ENCODE measurements around the gene SPAG16. TPM values are rescaled to one million over a fixed set of nuclear protein-coding genes. Genes with fewer than 3 reads are reported as not detected.
"Not testable (repeated sequence)": the region's sequence is repeated elsewhere in the genome, so short reads cannot be mapped to it uniquely, and the experiment has no call there.

SPAG16 gene
- total RNA-seq, 3 donors from 2014 or later = 5.4 to 5.7 (median 5.5) TPM

- H3K4me3 Mint-ChIP-seq = no peak overlapping the region
- no peaks in the 10 kb centered on the region for H3K36me3 Mint-ChIP-seq (ENCODE audit: insufficient read depth)
- H3K27me3 Mint-ChIP-seq (ENCODE audit: low read depth) = peaks cover 1% of the 10 kb centered on the region
- H3K9me3 Mint-ChIP-seq = no peaks in the 10 kb centered on the region
- no peaks in the 10 kb centered on the region for H3K4me1 Mint-ChIP-seq (ENCODE audit: low read depth)
- ATAC-seq = no peak
- DNase-seq = no peak
Measured at GRCh38 chr2:213696442-213696841, 412.2 kb downstream of the SPAG16 start.

- not testable (repeated sequence) for H3K4me1 Mint-ChIP-seq (ENCODE audit: low read depth); H3K36me3 Mint-ChIP-seq (ENCODE audit: insufficient read depth); H3K4me3 Mint-ChIP-seq; H3K27me3 Mint-ChIP-seq (ENCODE audit: low read depth); H3K9me3 Mint-ChIP-seq; DNase-seq; ATAC-seq
Measured at GRCh38 chr2:213701365-213701764, 417.1 kb downstream of the SPAG16 start.

GRCh38 chr2:213703406-213704098, 419.3 kb downstream of the SPAG16 start:
- H3K27me3 Mint-ChIP-seq (ENCODE audit: low read depth) = peaks cover 1% of the 10 kb centered on the region
- DNase-seq (no peak), ATAC-seq (no peak)
- H3K4me1 Mint-ChIP-seq (ENCODE audit: low read depth) = no peaks in the 10 kb centered on the region
- H3K4me3 Mint-ChIP-seq = no peak overlapping the region
- no peaks in the 10 kb centered on the region for H3K36me3 Mint-ChIP-seq (ENCODE audit: insufficient read depth)
- H3K9me3 Mint-ChIP-seq = peaks cover 5% of the 10 kb centered on the region

- Mint-ChIP-seq H3K9me3 (no peaks in the 10 kb centered on the region), H3K36me3 (ENCODE audit: insufficient read depth) (no peaks in the 10 kb centered on the region)
- ATAC-seq = no peak
Measured at GRCh38 chr2:213710164-213710563, 425.9 kb downstream of the SPAG16 start.

GRCh38 chr2:213718411-213718810, 434.1 kb downstream of the SPAG16 start:
- H3K9me3 Mint-ChIP-seq; H3K36me3 Mint-ChIP-seq (ENCODE audit: insufficient read depth); DNase-seq; ATAC-seq; H3K27me3 Mint-ChIP-seq (ENCODE audit: low read depth); H3K4me3 Mint-ChIP-seq; H3K4me1 Mint-ChIP-seq (ENCODE audit: low read depth): not testable (repeated sequence)

More at GRCh38 chr2:213710164-213710563, 425.9 kb downstream of the SPAG16 start:
- H3K4me1 Mint-ChIP-seq (ENCODE audit: low read depth) = no peaks in the 10 kb centered on the region
- no peak overlapping the region for H3K4me3 Mint-ChIP-seq
- DNase-seq = no peak
- no peaks in the 10 kb centered on the region for H3K27me3 Mint-ChIP-seq (ENCODE audit: low read depth)

- H3K9me3 Mint-ChIP-seq = peaks cover 3% of the 10 kb centered on the region
- no peaks in the 10 kb centered on the region for H3K36me3 Mint-ChIP-seq (ENCODE audit: insufficient read depth)
- ATAC-seq = no peak
- H3K4me1 Mint-ChIP-seq (ENCODE audit: low read depth) = no peaks in the 10 kb centered on the region
- H3K27me3 Mint-ChIP-seq (ENCODE audit: low read depth) = no peaks in the 10 kb centered on the region
- H3K4me3 Mint-ChIP-seq = no peak overlapping the region
- DNase-seq = no peak
Measured at GRCh38 chr2:213722565-213722964, 438.3 kb downstream of the SPAG16 start.

- H3K4me1 Mint-ChIP-seq (ENCODE audit: low read depth) = no peaks in the 10 kb centered on the region
- H3K4me3 Mint-ChIP-seq = no peak overlapping the region
- no peaks in the 10 kb centered on the region for H3K27me3 Mint-ChIP-seq (ENCODE audit: low read depth)
- no peak for DNase-seq
- peaks cover 3% of the 10 kb centered on the region for H3K9me3 Mint-ChIP-seq
- no peaks in the 10 kb centered on the region for H3K36me3 Mint-ChIP-seq (ENCODE audit: insufficient read depth)
- no peak for ATAC-seq
Measured at GRCh38 chr2:213723041-213723560, 438.8 kb downstream of the SPAG16 start.

- no peak overlapping the region for H3K4me3 Mint-ChIP-seq
- H3K9me3 Mint-ChIP-seq = peaks cover 3% of the 10 kb centered on the region
- H3K36me3 Mint-ChIP-seq (ENCODE audit: insufficient read depth) = no peaks in the 10 kb centered on the region
- ATAC-seq (no peak), DNase-seq (no peak)
- no peaks in the 10 kb centered on the region for H3K4me1 Mint-ChIP-seq (ENCODE audit: low read depth)
- no peaks in the 10 kb centered on the region for H3K27me3 Mint-ChIP-seq (ENCODE audit: low read depth)
Measured at GRCh38 chr2:213723707-213724106, 439.4 kb downstream of the SPAG16 start.

GRCh38 chr2:213726101-213726500, 441.8 kb downstream of the SPAG16 start:
- Mint-ChIP-seq H3K27me3 (ENCODE audit: low read depth) (no peaks in the 10 kb centered on the region), H3K36me3 (ENCODE audit: insufficient read depth) (no peaks in the 10 kb centered on the region), H3K4me1 (ENCODE audit: low read depth) (no peaks in the 10 kb centered on the region), H3K4me3 (no peak overlapping the region), H3K9me3 (peaks cover 3% of the 10 kb centered on the region)
- DNase-seq (no peak), ATAC-seq (no peak)

GRCh38 chr2:213733893-213734292, 449.6 kb downstream of the SPAG16 start:
- no peak for ATAC-seq
- peaks cover 8% of the 10 kb centered on the region for H3K9me3 Mint-ChIP-seq
- no peak for DNase-seq
- H3K27me3 Mint-ChIP-seq (ENCODE audit: low read depth) = no peaks in the 10 kb centered on the region
- no peak overlapping the region for H3K4me3 Mint-ChIP-seq
- no peaks in the 10 kb centered on the region for H3K36me3 Mint-ChIP-seq (ENCODE audit: insufficient read depth)
- no peaks in the 10 kb centered on the region for H3K4me1 Mint-ChIP-seq (ENCODE audit: low read depth)

- Mint-ChIP-seq H3K4me3 (no peak overlapping the region), H3K4me1 (ENCODE audit: low read depth) (no peaks in the 10 kb centered on the region), H3K27me3 (ENCODE audit: low read depth) (no peaks in the 10 kb centered on the region), H3K9me3 (no peaks in the 10 kb centered on the region), H3K36me3 (ENCODE audit: insufficient read depth) (no peaks in the 10 kb centered on the region)
- DNase-seq = no peak
- ATAC-seq = no peak
Measured at GRCh38 chr2:213740453-213740852, 456.2 kb downstream of the SPAG16 start.

GRCh38 chr2:213751446-213751845, 467.2 kb downstream of the SPAG16 start:
- H3K9me3 Mint-ChIP-seq = no peaks in the 10 kb centered on the region
- no peaks in the 10 kb centered on the region for H3K36me3 Mint-ChIP-seq (ENCODE audit: insufficient read depth)
- ATAC-seq = no peak
- no peak overlapping the region for H3K4me3 Mint-ChIP-seq
- no peaks in the 10 kb centered on the region for H3K4me1 Mint-ChIP-seq (ENCODE audit: low read depth)
- H3K27me3 Mint-ChIP-seq (ENCODE audit: low read depth) = no peaks in the 10 kb centered on the region
- DNase-seq = no peak

- no peak overlapping the region for H3K4me3 Mint-ChIP-seq
Measured at GRCh38 chr2:213752575-213752974, 468.3 kb downstream of the SPAG16 start.

GRCh38 chr2:213757525-213757924, 473.3 kb downstream of the SPAG16 start:
- Mint-ChIP-seq H3K4me3 (no peak overlapping the region), H3K9me3 (no peaks in the 10 kb centered on the region), H3K27me3 (ENCODE audit: low read depth) (no peaks in the 10 kb centered on the region), H3K4me1 (ENCODE audit: low read depth) (no peaks in the 10 kb centered on the region), H3K36me3 (ENCODE audit: insufficient read depth) (no peaks in the 10 kb centered on the region)
- ATAC-seq (no peak), DNase-seq (no peak)

More at GRCh38 chr2:213752575-213752974, 468.3 kb downstream of the SPAG16 start:
- ATAC-seq (no peak), DNase-seq (no peak)
- no peaks in the 10 kb centered on the region for H3K27me3 Mint-ChIP-seq (ENCODE audit: low read depth)
- H3K9me3 Mint-ChIP-seq = no peaks in the 10 kb centered on the region
- no peaks in the 10 kb centered on the region for H3K36me3 Mint-ChIP-seq (ENCODE audit: insufficient read depth)
- H3K4me1 Mint-ChIP-seq (ENCODE audit: low read depth) = no peaks in the 10 kb centered on the region

GRCh38 chr2:213763354-213763753, 479.1 kb downstream of the SPAG16 start:
- ATAC-seq (no peak), DNase-seq (no peak)
- H3K9me3 Mint-ChIP-seq = no peaks in the 10 kb centered on the region
- H3K36me3 Mint-ChIP-seq (ENCODE audit: insufficient read depth) = no peaks in the 10 kb centered on the region
- no peaks in the 10 kb centered on the region for H3K27me3 Mint-ChIP-seq (ENCODE audit: low read depth)
- H3K4me3 Mint-ChIP-seq = no peak overlapping the region
- H3K4me1 Mint-ChIP-seq (ENCODE audit: low read depth) = no peaks in the 10 kb centered on the region

Measured in activated T-cell treated with anti-CD3 and anti-CD28 coated beads, Interleukin-2, amount 50 U/mL, for 4 hours (primary cell).